ENCODE measurements around the gene NOL12.

DNA sequence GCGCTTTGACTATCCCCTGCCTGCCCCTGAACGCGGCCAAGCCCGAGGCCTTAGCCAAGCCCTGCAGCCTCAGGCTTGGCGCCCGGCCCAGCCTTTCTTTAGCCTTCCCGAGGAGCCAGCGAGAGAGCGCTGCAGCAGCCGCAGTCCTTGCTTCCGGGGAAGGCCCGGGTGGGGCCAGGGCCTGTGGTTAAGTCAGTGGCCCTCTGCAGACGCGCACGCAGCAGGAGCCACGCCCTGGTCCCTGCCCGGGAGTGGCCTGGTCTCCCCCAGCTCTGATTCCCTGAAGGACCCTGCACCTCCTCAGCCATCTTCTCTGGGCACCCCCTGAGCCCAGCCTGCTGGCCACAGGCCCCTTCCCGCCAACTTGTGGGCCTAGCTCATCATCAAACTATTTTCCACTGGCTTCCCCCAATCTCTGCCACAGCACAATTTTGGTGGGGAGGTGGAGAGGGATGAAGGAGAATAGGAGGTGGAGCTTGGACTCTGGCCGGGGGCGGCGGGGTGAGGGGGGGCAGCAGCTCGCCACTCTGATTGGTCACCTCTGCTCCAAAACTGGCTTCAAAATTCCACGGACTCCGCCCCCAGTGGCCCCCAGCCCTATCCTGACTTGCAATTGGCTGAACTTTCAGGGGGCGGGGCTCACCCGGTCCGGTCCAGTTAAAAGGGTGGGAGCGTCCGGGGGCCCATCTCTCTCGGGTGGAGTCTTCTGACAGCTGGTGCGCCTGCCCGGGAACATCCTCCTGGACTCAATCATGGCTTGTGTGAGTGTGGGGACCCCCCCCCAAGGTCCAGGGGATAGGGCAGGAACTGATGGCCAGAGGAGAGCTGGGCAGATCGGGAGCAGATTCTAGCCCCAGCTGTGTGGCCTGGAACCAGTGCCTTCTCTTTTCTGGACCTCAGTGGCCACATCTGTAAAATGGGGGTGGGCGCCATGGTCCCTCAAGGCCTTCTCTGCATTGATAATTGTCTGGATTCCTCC is 10.9 kb upstream of the NOL12 start, which contains the start of gene LGALS1:
- no peak for TF ChIP-seq CTCF (IDR thresholded peaks at IDR 0.05; ENCODE audit: insufficient read depth, low read depth, low read length)
- no peak for TF ChIP-seq EZH2 (IDR thresholded peaks at IDR 0.05; ENCODE audit: insufficient read depth, low read length)

Data from astrocyte (in vitro differentiated cells and primary cell).